ENCODE data around the gene PSMD1.
"Not testable (repeated sequence)": the region's sequence is repeated elsewhere in the genome, so short reads cannot be mapped to it uniquely, and the experiment has no call there.

PSMD1 gene

GRCh38 chr2:231056453-231057416 lies at the start of gene PSMD1:
TSS of gene PSMD1 (plus strand) at chr2:231056867. CDS start at chr2:231057026, 159 bp downstream.
- Mint-ChIP-seq H3K9me3 (no peaks in the 10 kb centered on the region), H3K4me1 (peaks cover 53% of the 10 kb centered on the region), H3K4me3 (peak within 1 kb of the TSS; percentile 89 to 96), H3K27me3 (peaks cover 22% of the 10 kb centered on the region), H3K27ac (peak within 1 kb of the TSS; percentile 100)
- ATAC-seq (peak; percentile 88), DNase-seq (peak; percentile 94 to 95)

DNA sequence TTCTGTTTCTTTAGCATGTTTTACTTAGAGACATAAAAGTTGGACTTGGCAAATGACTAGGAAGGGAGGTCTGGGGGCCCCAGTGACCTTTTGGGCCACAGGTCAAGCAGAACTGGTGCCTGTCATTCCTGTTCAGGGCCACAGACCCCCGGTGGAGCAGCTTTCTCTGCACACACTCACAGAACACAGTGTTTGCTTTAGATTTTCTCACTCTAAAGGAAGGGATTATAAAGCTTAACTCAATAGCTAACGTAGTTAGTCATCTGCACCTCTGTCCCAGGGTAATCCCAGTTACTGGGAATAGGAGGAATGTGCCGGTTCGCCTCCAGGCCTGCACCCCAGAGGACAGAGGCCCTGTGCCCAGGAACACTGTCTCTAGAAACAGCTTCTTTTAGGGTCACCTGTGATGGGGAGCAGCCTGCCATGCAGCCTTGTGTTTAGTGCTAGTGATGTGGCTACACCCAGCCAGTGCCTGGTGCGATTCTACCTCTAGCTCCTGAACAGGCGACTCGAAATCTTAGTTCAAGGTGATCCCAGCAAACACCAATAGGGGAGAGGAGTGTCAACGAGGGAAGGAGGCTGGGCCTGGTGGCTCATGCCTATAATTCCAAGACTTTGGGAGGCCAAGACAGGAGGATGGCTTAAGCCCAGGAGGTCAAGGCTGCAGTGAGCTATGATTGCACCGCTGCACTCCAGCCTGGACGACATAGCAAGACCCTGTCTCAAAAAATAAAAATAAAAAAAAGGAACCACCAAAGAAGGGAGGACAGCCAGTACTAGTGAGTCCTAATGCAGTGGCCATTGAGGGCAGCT lies 49.2 kb upstream of the PSMD1 start:
- ATAC-seq (no peak), DNase-seq (no peak)
- H3K4me1 Mint-ChIP-seq: no peaks in the 10 kb centered on the region
- no peak overlapping the region for H3K4me3 Mint-ChIP-seq
- H3K27ac Mint-ChIP-seq: peak overlapping the region in 1 of 2 donors; percentile 81
- peaks cover 19 to 20% of the 10 kb centered on the region in 2 donors for H3K9me3 Mint-ChIP-seq
- peaks cover 19% of the 10 kb centered on the region for H3K27me3 Mint-ChIP-seq

GRCh38 chr2:231008131-231008530 lies 48.5 kb upstream of the PSMD1 start:
- H3K27ac Mint-ChIP-seq: no peak overlapping the region
- DNase-seq (no peak), ATAC-seq (no peak)
- H3K9me3 Mint-ChIP-seq: peaks cover 19 to 20% of the 10 kb centered on the region in 2 donors
- H3K27me3 Mint-ChIP-seq: peaks cover 18% of the 10 kb centered on the region
- no peak overlapping the region for H3K4me3 Mint-ChIP-seq
- H3K4me1 Mint-ChIP-seq: no peaks in the 10 kb centered on the region

- H3K27ac Mint-ChIP-seq: no peak overlapping the region
- no peak overlapping the region for H3K4me3 Mint-ChIP-seq
- ATAC-seq (no peak), DNase-seq (no peak)
- peaks cover 17% of the 10 kb centered on the region for H3K27me3 Mint-ChIP-seq
- no peaks in the 10 kb centered on the region for H3K4me1 Mint-ChIP-seq
- H3K9me3 Mint-ChIP-seq: peaks cover 13 to 14% of the 10 kb centered on the region in 2 donors
Observed at GRCh38 chr2:231009236-231009919, 47.3 kb upstream of the PSMD1 start.

- no peak for DNase-seq
- Mint-ChIP-seq H3K4me3 (no peak overlapping the region), H3K4me1 (no peaks in the 10 kb centered on the region), H3K9me3 (peaks cover 4 to 6% of the 10 kb centered on the region in 2 donors), H3K27me3 (peaks cover 25% of the 10 kb centered on the region), H3K27ac (peak overlapping the region in 1 of 2 donors; percentile 49)
- no peak for ATAC-seq
Observed at GRCh38 chr2:231010201-231010730, 46.4 kb upstream of the PSMD1 start.

DNA sequence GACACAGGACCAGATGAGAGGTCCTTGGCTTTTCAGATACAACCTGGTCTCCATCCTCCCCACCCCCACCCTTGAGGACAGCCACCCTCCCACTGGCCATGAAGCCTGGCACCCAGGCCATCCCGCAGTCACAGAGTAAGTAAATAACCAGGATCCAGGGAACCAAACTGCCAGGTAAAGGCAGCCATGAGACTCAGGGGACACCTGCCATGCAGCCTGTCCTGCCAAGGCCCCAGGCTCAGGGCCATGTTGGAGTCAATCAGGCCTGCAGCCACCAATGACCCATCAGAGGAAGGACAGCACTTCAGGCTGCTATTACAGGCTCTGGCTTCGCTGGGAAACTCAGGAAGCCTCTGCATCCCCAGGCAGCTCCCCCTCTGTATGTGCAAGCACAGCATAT lies 45.1 kb upstream of the PSMD1 start:
- H3K4me1 Mint-ChIP-seq: no peaks in the 10 kb centered on the region
- no peak for DNase-seq
- peaks cover 31% of the 10 kb centered on the region for H3K27me3 Mint-ChIP-seq
- H3K4me3 Mint-ChIP-seq: no peak overlapping the region
- no peak overlapping the region for H3K27ac Mint-ChIP-seq
- no peak for ATAC-seq
- no peaks in the 10 kb centered on the region for H3K9me3 Mint-ChIP-seq

DNA sequence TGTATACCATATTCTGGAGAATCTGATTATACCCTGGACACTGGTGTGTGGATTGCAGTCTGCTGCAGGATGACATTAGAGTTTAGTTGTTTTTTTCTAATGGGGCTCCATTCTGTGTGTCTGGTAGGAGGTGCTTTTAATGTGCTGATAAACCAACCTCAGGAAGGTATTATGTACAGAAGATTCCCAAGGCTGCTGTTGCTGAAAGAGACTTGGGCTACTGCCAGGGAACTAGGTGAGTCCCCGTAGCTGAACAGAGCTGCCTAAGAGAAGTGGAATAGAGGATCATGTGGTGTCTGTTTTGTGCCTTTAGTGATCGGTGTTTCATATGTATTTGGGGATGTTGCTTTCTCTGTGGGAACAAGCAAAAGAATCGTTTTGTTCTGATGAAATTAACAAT lies 44.2 kb upstream of the PSMD1 start:
- H3K9me3 Mint-ChIP-seq: no peaks in the 10 kb centered on the region
- peaks cover 40% of the 10 kb centered on the region for H3K27me3 Mint-ChIP-seq
- ATAC-seq (no peak), DNase-seq (no peak)
- H3K4me3 Mint-ChIP-seq: no peak overlapping the region
- H3K27ac Mint-ChIP-seq: no peak overlapping the region
- no peaks in the 10 kb centered on the region for H3K4me1 Mint-ChIP-seq

DNA sequence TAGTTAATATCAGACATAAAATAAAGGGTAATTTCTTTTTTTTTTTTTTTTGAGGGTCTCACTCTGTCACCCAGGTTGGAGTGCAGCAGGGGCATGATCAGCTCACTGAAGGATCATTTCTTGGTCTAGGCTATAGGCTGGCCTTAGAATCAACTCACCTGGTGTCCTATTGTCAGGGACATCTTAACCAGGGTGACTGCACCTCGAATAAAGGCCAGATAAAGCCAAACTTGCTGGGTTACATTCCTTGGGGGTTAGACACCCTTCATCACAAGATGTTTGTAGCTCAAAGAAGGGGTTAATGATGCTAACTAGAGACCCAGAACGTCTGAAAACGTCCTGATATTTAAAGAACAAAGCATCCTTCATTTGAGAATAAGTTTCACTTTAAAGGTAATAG lies 42.8 kb upstream of the PSMD1 start:
- Mint-ChIP-seq H3K4me3 (no peak overlapping the region), H3K9me3 (no peaks in the 10 kb centered on the region), H3K27me3 (peaks cover 41% of the 10 kb centered on the region), H3K27ac (no peak overlapping the region), H3K4me1 (no peaks in the 10 kb centered on the region)
- no peak for ATAC-seq
- no peak for DNase-seq

DNA sequence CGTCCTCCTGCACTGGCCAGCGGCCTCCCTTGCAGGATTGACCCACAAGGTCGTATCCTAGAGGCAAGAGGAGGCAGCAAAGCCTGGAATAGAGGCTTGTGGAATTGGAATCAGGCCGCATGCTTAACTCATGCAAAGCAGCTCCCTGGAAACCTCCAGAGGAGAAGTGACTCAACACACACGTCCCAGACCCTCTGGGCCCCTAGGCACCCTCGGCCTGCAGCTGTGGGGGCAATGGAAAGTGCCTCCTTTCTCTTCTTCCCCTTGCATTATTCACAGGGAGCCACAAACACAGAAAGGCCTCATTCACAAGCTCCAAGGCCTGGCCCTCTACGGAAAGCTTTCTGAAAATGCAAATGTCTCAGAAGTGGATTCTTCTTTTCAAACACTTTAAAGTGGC lies 41.2 kb upstream of the PSMD1 start:
- DNase-seq: no peak
- no peak for ATAC-seq
- H3K27ac Mint-ChIP-seq: no peak overlapping the region
- H3K4me3 Mint-ChIP-seq: no peak overlapping the region
- H3K9me3 Mint-ChIP-seq: no peaks in the 10 kb centered on the region
- no peaks in the 10 kb centered on the region for H3K4me1 Mint-ChIP-seq
- H3K27me3 Mint-ChIP-seq: peaks cover 52% of the 10 kb centered on the region

- DNase-seq (no peak), ATAC-seq (no peak)
- Mint-ChIP-seq H3K4me3 (no peak overlapping the region), H3K27ac (no peak overlapping the region), H3K4me1 (no peaks in the 10 kb centered on the region), H3K9me3 (no peaks in the 10 kb centered on the region), H3K27me3 (peaks cover 52% of the 10 kb centered on the region)
Observed at GRCh38 chr2:231015926-231016325, 40.7 kb upstream of the PSMD1 start.

GRCh38 chr2:231016566-231017230 lies 40.0 kb upstream of the PSMD1 start:
- ATAC-seq: no peak
- DNase-seq: no peak
- Mint-ChIP-seq H3K4me3 (no peak overlapping the region), H3K9me3 (no peaks in the 10 kb centered on the region), H3K4me1 (no peaks in the 10 kb centered on the region), H3K27ac (no peak overlapping the region), H3K27me3 (peaks cover 49% of the 10 kb centered on the region)

GRCh38 chr2:231017231-231017598 lies 39.5 kb upstream of the PSMD1 start:
- no peak for DNase-seq
- peaks cover 44% of the 10 kb centered on the region for H3K27me3 Mint-ChIP-seq
- H3K4me1 Mint-ChIP-seq: no peaks in the 10 kb centered on the region
- no peak overlapping the region for H3K27ac Mint-ChIP-seq
- ATAC-seq: no peak
- no peak overlapping the region for H3K4me3 Mint-ChIP-seq
- H3K9me3 Mint-ChIP-seq: no peaks in the 10 kb centered on the region

DNA sequence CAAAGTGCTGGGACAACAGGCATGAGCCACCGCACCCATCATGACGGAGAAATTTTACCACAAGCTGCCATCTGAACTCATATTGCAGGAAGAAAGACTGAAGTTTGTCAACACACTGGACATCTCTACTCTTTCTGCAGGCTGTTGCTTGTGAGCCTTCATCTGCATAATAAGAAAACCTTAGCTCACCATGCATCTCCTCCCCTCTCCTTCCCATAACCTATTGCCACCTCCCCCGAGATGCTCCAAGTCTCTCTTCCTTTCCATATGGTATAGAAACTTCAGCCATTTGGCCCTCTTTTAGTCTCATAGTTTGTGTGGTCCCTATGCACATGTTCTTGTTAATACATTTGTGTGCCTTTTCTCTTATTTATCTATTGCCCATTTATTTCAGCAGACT lies 38.5 kb upstream of the PSMD1 start:
- DNase-seq: no peak
- H3K27me3 Mint-ChIP-seq: peaks cover 38% of the 10 kb centered on the region
- H3K27ac Mint-ChIP-seq: no peak overlapping the region
- no peaks in the 10 kb centered on the region for H3K4me1 Mint-ChIP-seq
- H3K9me3 Mint-ChIP-seq: no peaks in the 10 kb centered on the region
- no peak overlapping the region for H3K4me3 Mint-ChIP-seq
- ATAC-seq: no peak

GRCh38 chr2:231025059-231025458 lies 31.6 kb upstream of the PSMD1 start:
- not testable (repeated sequence) for H3K4me1 Mint-ChIP-seq

GRCh38 chr2:231028889-231029288 lies 27.8 kb upstream of the PSMD1 start:
- no peak overlapping the region for H3K27ac Mint-ChIP-seq
- DNase-seq (no peak), ATAC-seq (no peak)
- H3K4me3 Mint-ChIP-seq: no peak overlapping the region
- no peaks in the 10 kb centered on the region for H3K4me1 Mint-ChIP-seq
- H3K27me3 Mint-ChIP-seq: peaks cover 19% of the 10 kb centered on the region
- no peaks in the 10 kb centered on the region for H3K9me3 Mint-ChIP-seq

More at GRCh38 chr2:231025059-231025458, 31.6 kb upstream of the PSMD1 start:
- H3K4me3 Mint-ChIP-seq, H3K27me3 Mint-ChIP-seq, ATAC-seq, DNase-seq, H3K27ac Mint-ChIP-seq, H3K9me3 Mint-ChIP-seq: not testable (repeated sequence)

Measured in stimulated activated naive CD8-positive, alpha-beta T cell treated with anti-CD3 and anti-CD28 coated beads, Interleukin-15, amount 100 ng/mL, for 72 hours (primary cell).